HEK293 (cell line): Measurements from ENCODE around the gene NOA1.

Source experiments
- CTCF ChIA-PET: fragments of 350-600 bp; formaldehyde crosslinking; extraction: SDS; loops from one replicate; lab custom pipeline; 2021; ENCODE audit warnings: antibody characterized with exemption; lab: Yijun Ruan, JAX
- POLR2A ChIA-PET: fragments of 300-600 bp; formaldehyde crosslinking; extraction: SDS; loops from one replicate; lab custom pipeline; 2020; ENCODE audit warnings: antibody characterized with exemption, inconsistent platforms; lab: Yijun Ruan, JAX
- H3K27ac ChIP-seq: fragments of 200-500 bp; sonication (Bioruptor generic); 2 replicates; pipeline ENCODE4 v1.5.1; 2014; ENCODE audit warnings: low read depth, low read length, control low read depth, inconsistent platforms; ENCODE audit errors: extremely low read depth
- H3K36me3 ChIP-seq, 2 experiments: fragments of 200-500 bp in 1 of 2; sonication (Bioruptor generic) in 1 of 2; 1 replicate in 1 of 2; 2 replicates in 1 of 2; pipeline ENCODE4 v1.5.1; 2014 to 2017; ENCODE audit warnings: inconsistent platforms in 2 of 2, low read length in 2 of 2; ENCODE audit not compliant: control insufficient read depth in 2 of 2, insufficient read depth in 1 of 2
- H3K4me1 ChIP-seq: fragments of 200-500 bp; sonication (Bioruptor generic); 2 replicates; pipeline ENCODE4 v1.5.1; 2014; ENCODE audit warnings: mild to moderate bottlenecking, low read length, inconsistent platforms; ENCODE audit not compliant: control insufficient read depth, insufficient read depth
- H3K4me3 ChIP-seq: 2 replicates; pipeline ENCODE4 v1.5.1; 2011; ENCODE audit warnings: low read depth, mild to moderate bottlenecking, control low read depth, low read length, moderate library complexity
- H3K9me3 ChIP-seq: fragments of 200-500 bp; sonication (Bioruptor generic); 2 replicates; pipeline ENCODE4 v1.5.1; 2014; ENCODE audit warnings: low read depth, low read length, inconsistent platforms; ENCODE audit not compliant: control insufficient read depth, insufficient read depth
- GFI1B ChIP-seq: fragments of 450-650 bp; formaldehyde crosslinking; IDR thresholded peaks from 2 replicates; pipeline ENCODE4 v1.5.1; 2016; ENCODE audit warnings: missing biosample characterization, missing genetic modification characterization
- IKZF3 ChIP-seq: fragments of 450-650 bp; IDR thresholded peaks from 2 replicates; pipeline ENCODE4 v1.5.0; 2018; ENCODE audit warnings: missing biosample characterization, mild to moderate bottlenecking, missing genetic modification characterization, moderate library complexity
- INSM2 ChIP-seq: fragments of 450-650 bp; formaldehyde crosslinking; IDR thresholded peaks from 2 replicates; pipeline ENCODE4 v1.5.1; 2016; ENCODE audit warnings: missing biosample characterization, missing genetic modification characterization
- KLF1 ChIP-seq: fragments of 450-650 bp; formaldehyde crosslinking; IDR thresholded peaks from 2 replicates; pipeline ENCODE4 v1.5.1; 2016; ENCODE audit warnings: missing biosample characterization, missing genetic modification characterization
- KLF10 ChIP-seq: fragments of 450-650 bp; IDR thresholded peaks from 2 replicates; pipeline ENCODE4 v1.5.1; 2018; ENCODE audit warnings: missing biosample characterization, mild to moderate bottlenecking, missing genetic modification characterization
- KLF8 ChIP-seq: fragments of 450-650 bp; formaldehyde crosslinking; IDR thresholded peaks from 2 replicates; pipeline ENCODE4 v1.5.1; 2016; ENCODE audit warnings: missing biosample characterization, missing genetic modification characterization
- MEIS1 ChIP-seq: sonication (generic); formaldehyde crosslinking; IDR thresholded peaks from 2 replicates; pipeline ENCODE4 v1.8.1; 2022; ENCODE audit warnings: missing genetic modification reagents, mild to moderate bottlenecking, borderline replicate concordance
- PRDM1 ChIP-seq: fragments of 450-650 bp; formaldehyde crosslinking; IDR thresholded peaks from 2 replicates; pipeline ENCODE4; 2016; ENCODE audit warnings: missing biosample characterization, missing genetic modification characterization
- SCRT2 ChIP-seq: fragments of 450-650 bp; formaldehyde crosslinking; IDR thresholded peaks from 2 replicates; pipeline ENCODE4 v1.5.1; 2016; ENCODE audit warnings: missing biosample characterization, missing genetic modification characterization
- SETDB1 ChIP-seq: IDR thresholded peaks from one replicate; pipeline ENCODE4 v1.6.1; 2017; ENCODE audit warnings: mild to moderate bottlenecking, low read length, moderate library complexity, mixed read lengths; ENCODE audit not compliant: insufficient read length
- TCF7L2 ChIP-seq: IDR thresholded peaks from 2 replicates; pipeline ENCODE4 v1.6.1; 2011; ENCODE audit warnings: low read depth, mild to moderate bottlenecking, inconsistent platforms, low read length, moderate library complexity, borderline replicate concordance
- TRIM28 ChIP-seq: IDR thresholded peaks from 2 replicates; pipeline ENCODE4 v1.6.1; 2011; ENCODE audit warnings: low read length, control low read depth, borderline replicate concordance
- YY1 ChIP-seq: fragments of 450-650 bp; formaldehyde crosslinking; IDR thresholded peaks from 2 replicates; pipeline ENCODE4 v1.5.1; 2018; ENCODE audit warnings: missing biosample characterization, missing genetic modification characterization
- ZBTB1 ChIP-seq: fragments of 450-650 bp; formaldehyde crosslinking; IDR thresholded peaks from 2 replicates; pipeline ENCODE4 v1.5.1; 2016; ENCODE audit warnings: missing biosample characterization, missing genetic modification characterization
- ZBTB20 ChIP-seq: fragments of 450-650 bp; formaldehyde crosslinking; IDR thresholded peaks from 2 replicates; pipeline ENCODE4 v1.5.1; 2016; ENCODE audit warnings: missing biosample characterization, missing genetic modification characterization
- ZFP37 ChIP-seq: fragments of 450-650 bp; formaldehyde crosslinking; IDR thresholded peaks from 2 replicates; pipeline ENCODE4 v1.5.1; 2016; ENCODE audit warnings: missing biosample characterization, missing genetic modification characterization
- ZNF114 ChIP-seq: fragments of 450-650 bp; formaldehyde crosslinking; IDR thresholded peaks from 2 replicates; pipeline ENCODE4 v1.5.0; 2017; ENCODE audit warnings: missing biosample characterization, missing genetic modification characterization
- ZNF155 ChIP-seq: fragments of 450-650 bp; formaldehyde crosslinking; IDR thresholded peaks from 2 replicates; pipeline ENCODE4 v1.5.1; 2016; ENCODE audit warnings: missing biosample characterization, missing genetic modification characterization
- ZNF157 ChIP-seq: fragments of 450-650 bp; formaldehyde crosslinking; IDR thresholded peaks from 2 replicates; pipeline ENCODE4 v1.5.1; 2016; ENCODE audit warnings: missing biosample characterization, missing genetic modification characterization
- ZNF184 ChIP-seq: fragments of 450-650 bp; IDR thresholded peaks from 2 replicates; pipeline ENCODE4 v1.5.1; 2018; ENCODE audit warnings: missing biosample characterization, mild to moderate bottlenecking, missing genetic modification characterization
- ZNF19 ChIP-seq: fragments of 450-650 bp; formaldehyde crosslinking; IDR thresholded peaks from 2 replicates; pipeline ENCODE4; 2016; ENCODE audit warnings: missing biosample characterization, missing genetic modification characterization, low read depth
- ZNF335 ChIP-seq: fragments of 450-650 bp; formaldehyde crosslinking; conservative IDR thresholded peaks from 2 replicates; pipeline ENCODE4 v1.5.1; 2016; ENCODE audit warnings: missing biosample characterization, missing genetic modification characterization
- ZNF37A ChIP-seq: fragments of 450-650 bp; IDR thresholded peaks from 2 replicates; pipeline ENCODE4 v1.5.1; 2018; ENCODE audit warnings: missing biosample characterization, missing genetic modification characterization
- ZNF391 ChIP-seq: fragments of 450-650 bp; formaldehyde crosslinking; IDR thresholded peaks from 2 replicates; pipeline ENCODE4 v1.5.1; 2016; ENCODE audit warnings: low read depth, missing biosample characterization, missing genetic modification characterization, borderline replicate concordance
- ZNF423 ChIP-seq: fragments of 450-650 bp; formaldehyde crosslinking; IDR thresholded peaks from 2 replicates; pipeline ENCODE4 v1.5.1; 2016; ENCODE audit warnings: missing biosample characterization, missing genetic modification characterization
- ZNF473 ChIP-seq: fragments of 450-650 bp; formaldehyde crosslinking; IDR thresholded peaks from 2 replicates; pipeline ENCODE4 v1.5.1; 2017; ENCODE audit warnings: missing biosample characterization, missing genetic modification characterization
- ZNF501 ChIP-seq: fragments of 450-650 bp; formaldehyde crosslinking; IDR thresholded peaks from 2 replicates; pipeline ENCODE4 v1.5.1; 2016; ENCODE audit warnings: missing biosample characterization, missing genetic modification characterization
- ZNF513 ChIP-seq: fragments of 450-650 bp; IDR thresholded peaks from 2 replicates; pipeline ENCODE4 v1.5.1; 2018; ENCODE audit warnings: missing biosample characterization, missing genetic modification characterization
- ZNF514 ChIP-seq: fragments of 450-650 bp; formaldehyde crosslinking; IDR thresholded peaks from 2 replicates; pipeline ENCODE4 v1.5.1; 2016; ENCODE audit warnings: missing biosample characterization, missing genetic modification characterization
- ZNF521 ChIP-seq: fragments of 450-650 bp; formaldehyde crosslinking; IDR thresholded peaks from 2 replicates; pipeline ENCODE4 v1.5.1; 2017; ENCODE audit warnings: missing biosample characterization, mild to moderate bottlenecking, missing genetic modification characterization
- ZNF530 ChIP-seq: fragments of 450-650 bp; formaldehyde crosslinking; IDR thresholded peaks from 2 replicates; pipeline ENCODE4 v1.5.1; 2016; ENCODE audit warnings: low read depth, missing biosample characterization, missing genetic modification characterization
- ZNF585B ChIP-seq: fragments of 450-650 bp; formaldehyde crosslinking; IDR thresholded peaks from 2 replicates; pipeline ENCODE4 v1.5.1; 2016; ENCODE audit warnings: missing biosample characterization, missing genetic modification characterization
- ZNF610 ChIP-seq: fragments of 450-650 bp; formaldehyde crosslinking; IDR thresholded peaks from 2 replicates; pipeline ENCODE4 v1.5.1; 2016; ENCODE audit warnings: missing biosample characterization, missing genetic modification characterization, borderline replicate concordance
- ZNF639 ChIP-seq: fragments of 450-650 bp; formaldehyde crosslinking; IDR thresholded peaks from 2 replicates; pipeline ENCODE4 v1.5.1; 2016; ENCODE audit warnings: missing biosample characterization, missing genetic modification characterization
- ZNF707 ChIP-seq: fragments of 450-650 bp; formaldehyde crosslinking; IDR thresholded peaks from 2 replicates; pipeline ENCODE4 v1.5.1; 2016; ENCODE audit warnings: missing biosample characterization, missing genetic modification characterization
- ZNF76 ChIP-seq: fragments of 450-650 bp; formaldehyde crosslinking; IDR thresholded peaks from 2 replicates; pipeline ENCODE4; 2016; ENCODE audit warnings: low read depth, missing biosample characterization, missing genetic modification characterization, borderline replicate concordance
- ZSCAN30 ChIP-seq: fragments of 450-650 bp; IDR thresholded peaks from 2 replicates; pipeline ENCODE4 v1.5.1; 2018; ENCODE audit warnings: missing biosample characterization, mild to moderate bottlenecking, missing genetic modification characterization, moderate library complexity

Gene NOA1

GRCh38 chr4:56978750-56979303, 1.4 kb upstream of the NOA1 start, which contains the start of gene POLR2B:
POLR2B (plus strand) TSS chr4:56978896; CDS start chr4:56978986, 90 bp downstream.
- H3K36me3 ChIP-seq = peaks cover under 1 to 11% of the 10 kb centered on the region in 2 experiments
- POLR2A ChIA-PET = interaction anchor here (0.7 to 3.4 kb wide), 13 partner anchors 9 to 543 kb away, joined by 3 to 16 read pairs (median 9); partner anchors contain the start of genes PAICS, PPAT and REST
- CTCF ChIA-PET = interaction anchor here (0.6 to 1.5 kb wide), 2 partner anchors 24 to 59 kb away, joined by 3 to 6 read pairs; no protein-coding TSS in a partner anchor
- no peaks in the 10 kb centered on the region for H3K9me3 ChIP-seq
- peak within 1 kb of the TSS; percentile 82 for H3K4me3 ChIP-seq
- no peaks in the 10 kb centered on the region; the same call in 1 of the 2 replicates for H3K4me1 ChIP-seq
- H3K27ac ChIP-seq = peak within 1 kb of the TSS; percentile 84
- TF ChIP-seq ZNF639 (no peak), ZNF514 (tag by site-specific recombination) (no peak), GFI1B (tag by site-specific recombination) (no peak), MEIS1 (CRISPR knock-in tag) (no peak), ZNF501 (peak; percentile 58; the same call in 1 of the 2 replicates), ZNF184 (tag by site-specific recombination) (no peak), ZNF530 (tag by site-specific recombination) (no peak), ZBTB20 (peak; percentile 0), INSM2 (no peak), KLF8 (tag by site-specific recombination) (no peak), ZNF37A (tag by site-specific recombination) (no peak), TCF7L2 (no peak), ZNF157 (tag by site-specific recombination) (no peak), SCRT2 (no peak), SETDB1 (no peak), ZNF521 (tag by site-specific recombination) (no peak), ZNF76 (tag by site-specific recombination) (peak; percentile 88), ZFP37 (0 out of 2 replicates have a peak, but pooled peaks have one; percentile 23), ZNF391 (tag by site-specific recombination) (no peak), ZNF155 (tag by site-specific recombination) (no peak), ZNF335 (tag by site-specific recombination) (no peak), KLF1 (no peak), ZNF610 (tag by site-specific recombination) (no peak), ZNF114 (tag by site-specific recombination) (no peak), ZSCAN30 (0 out of 2 replicates have a peak, but pooled peaks have one; percentile 14), KLF10 (tag by site-specific recombination) (no peak), ZNF19 (tag by site-specific recombination) (no peak), ZBTB1 (no peak), YY1 (no peak), ZNF585B (tag by site-specific recombination) (no peak), ZNF707 (no peak), ZNF423 (tag by site-specific recombination) (no peak), ZNF513 (tag by site-specific recombination) (no peak), ZNF473 (tag by site-specific recombination) (no peak), IKZF3 (no peak), TRIM28 (0 out of 2 replicates have a peak, but pooled peaks have one; percentile 60), PRDM1 (tag by site-specific recombination) (no peak)
